Frontal cortex (tissue), 4 donors: ENCODE data around the gene SIDT2. TPM values are rescaled to one million over a fixed set of nuclear protein-coding genes. Genes with fewer than 3 reads are reported as not detected.
"Not testable (repeated sequence)": the region's sequence is repeated elsewhere in the genome, so short reads cannot be mapped to it uniquely, and the experiment has no call there.

Experiments
- DNase-seq, 2 donors: peaks; one replicate each; pipeline ENCODE4 v3.0.0; 2012; ENCODE audit warnings: low spot score in 2 of 2
- FAIRE-seq: peaks from 2 replicates; lab custom pipeline; 2012; peaks lifted over from hg19 to GRCh38; lab: Jason Lieb, UNC
- total RNA-seq: library from RNA; depleted of rRNA; stranded (reverse); fragments of >200 nt; gene quantifications from one replicate; pipeline ENCODE4 v1.2.3, GENCODE V29; 2014
- donor health status: control.
- donor health status: control.
- donor health status: control.

Gene SIDT2
- total RNA-seq, 1 donor from 2014 or later, result 9.4 TPM

- FAIRE-seq, result no peak
- DNase-seq, result no peak
Observed at GRCh38 chr11:117200813-117201657, 22.5 kb downstream of the SIDT2 start.

- DNase-seq (no peak), FAIRE-seq (no peak)
Observed at GRCh38 chr11:117201658-117202305, 23.2 kb downstream of the SIDT2 start.

GRCh38 chr11:117202386-117203068 lies 24.0 kb downstream of the SIDT2 start:
- FAIRE-seq, result no peak
- no peak for DNase-seq

GRCh38 chr11:117203069-117203407 lies 24.5 kb downstream of the SIDT2 start:
- DNase-seq (no peak), FAIRE-seq (no peak)

- DNase-seq (no peak), FAIRE-seq (no peak)
Observed at GRCh38 chr11:117204283-117205080, 25.9 kb downstream of the SIDT2 start.

- FAIRE-seq (no peak), DNase-seq (no peak)
Observed at GRCh38 chr11:117205211-117205818, 26.8 kb downstream of the SIDT2 start.

- not testable (repeated sequence) for FAIRE-seq, DNase-seq
Observed at GRCh38 chr11:117206111-117206510, 27.6 kb downstream of the SIDT2 start.

- not testable (repeated sequence) for FAIRE-seq, DNase-seq
Observed at GRCh38 chr11:117206859-117207258, 28.3 kb downstream of the SIDT2 start.

- DNase-seq, result not testable (repeated sequence)
Observed at GRCh38 chr11:117207481-117207880, 28.9 kb downstream of the SIDT2 start.

GRCh38 chr11:117208710-117209109 lies 30.2 kb downstream of the SIDT2 start:
- FAIRE-seq, DNase-seq: not testable (repeated sequence)

More at GRCh38 chr11:117207481-117207880, 28.9 kb downstream of the SIDT2 start:
- FAIRE-seq, result not testable (repeated sequence)

GRCh38 chr11:117209351-117210125 lies 31.0 kb downstream of the SIDT2 start:
- DNase-seq, FAIRE-seq: not testable (repeated sequence)

- DNase-seq (no peak), FAIRE-seq (no peak)
Observed at GRCh38 chr11:117210620-117211019, 32.1 kb downstream of the SIDT2 start.

GRCh38 chr11:117212697-117213355 lies 34.3 kb downstream of the SIDT2 start:
- no peak for FAIRE-seq
- no peak for DNase-seq

- no peak for FAIRE-seq
- DNase-seq, result no peak
Observed at GRCh38 chr11:117214404-117215110, 36.0 kb downstream of the SIDT2 start.

- FAIRE-seq (no peak), DNase-seq (no peak)
Observed at GRCh38 chr11:117217141-117218084, 38.9 kb downstream of the SIDT2 start.

- DNase-seq (no peak), FAIRE-seq (no peak)
Observed at GRCh38 chr11:117218133-117218915, 39.8 kb downstream of the SIDT2 start.
